ENCODE measurements around the gene STMN1. TPM values are rescaled to one million over a fixed set of nuclear protein-coding genes. Genes with fewer than 3 reads are reported as not detected.

STMN1 gene
- total and polyA plus RNA-seq, 2 of the 8 experiments (the other 6 are each of a cell fraction or from before 2014, with no cell fraction given) = 116 to 564 TPM

GRCh38 chr1:25929016-25929415, 22.8 kb upstream of the STMN1 start:
- Histone ChIP-seq H3K79me2 (ENCODE audit: control insufficient read depth in 1 of 2, insufficient read depth in 2 of 2, low read length in 2 of 2) (no peaks in the 10 kb centered on the region), H3K4ac (replicated peaks; ENCODE audit: insufficient read length, low read depth, low read length) (no peak overlapping the region), H4K5ac (ENCODE audit: insufficient read length, low read depth, low read length) (no peak overlapping the region), H3K27me3 (replicated peaks in 1 of 4; ENCODE audit: control insufficient read depth in 3 of 4, extremely low read depth in 1 of 4, insufficient read depth in 3 of 4, low read length in 3 of 4) (no peaks in the 10 kb centered on the region), H3K9ac (replicated peaks in 1 of 4; ENCODE audit: extremely low read depth in 1 of 4, low read depth in 3 of 4, low read length in 3 of 4) (no peak overlapping the region), H3K36me3 (ENCODE audit: control insufficient read depth in 2 of 4, insufficient read depth in 4 of 4, low read length in 3 of 4) (no peaks in the 10 kb centered on the region), H2BK120ac (replicated peaks; ENCODE audit: low read depth, low read length) (no peak overlapping the region), H4K8ac (ENCODE audit: extremely low read depth, insufficient read depth, low read length) (no peak overlapping the region), H2BK15ac (ENCODE audit: low read length) (no peak overlapping the region), H3K14ac (ENCODE audit: insufficient read length) (no peak overlapping the region), H3K79me1 (ENCODE audit: low read depth, low read length) (no peaks in the 10 kb centered on the region), H3K4me3 (ENCODE audit: extremely low read depth in 1 of 4, insufficient read depth in 2 of 4, low read depth in 3 of 4, low read length in 4 of 4) (no peak overlapping the region), H3K4me2 (ENCODE audit: insufficient read depth in 1 of 2, low read depth in 2 of 2, low read length in 2 of 2) (no peak overlapping the region), H3K23ac (ENCODE audit: insufficient read length) (no peak overlapping the region), H3K56ac (replicated peaks; ENCODE audit: insufficient read length, low read depth, low read length) (no peak overlapping the region), H2BK5ac (ENCODE audit: low read depth, low read length) (no peak overlapping the region), H2AK5ac (ENCODE audit: low read depth, low read length) (no peak overlapping the region), H4K91ac (replicated peaks; ENCODE audit: insufficient read length, low read length) (no peak overlapping the region), H3K9me3 (ENCODE audit: insufficient read depth in 2 of 2, low read depth in 1 of 2, low read length in 1 of 2) (no peaks in the 10 kb centered on the region), H2AFZ (ENCODE audit: low read length) (no peak overlapping the region), H3K18ac (ENCODE audit: extremely low read depth, low read length) (no peak overlapping the region), H2BK20ac (ENCODE audit: low read length) (no peak overlapping the region), H2BK12ac (ENCODE audit: low read depth, low read length) (0 out of 2 replicates have a peak overlapping the region, but pooled peaks have one; percentile 27), H4K20me1 (replicated peaks in 1 of 2; ENCODE audit: control insufficient read depth in 1 of 2, insufficient read depth in 2 of 2, low read length in 2 of 2) (no peaks in the 10 kb centered on the region), H3K4me1 (replicated peaks in 1 of 4; ENCODE audit: control insufficient read depth in 3 of 4, insufficient read depth in 4 of 4, low read length in 3 of 4) (peaks cover 4 to 7% (median 6%) of the 10 kb centered on the region in 4 experiments), H3K27ac (ENCODE audit: low read depth, low read length) (no peak overlapping the region), H3K23me2 (ENCODE audit: low read depth, low read length) (no peaks in the 10 kb centered on the region; the same call in 1 of the 2 replicates)
- CTCF ChIA-PET (ENCODE audit: partially characterized antibody) = interaction anchor here (1.0 to 1.4 kb wide), 3 partner anchors 11 to 101 kb away, joined by 3 to 4 read pairs (median 3); no protein-coding TSS in a partner anchor
- 84% methylated on average over 7 of the region's 7 CpGs; no CpG with 5 or more reads in 1 of the 2 experiments for WGBS, 2 experiments (ENCODE audit: extremely low coverage in 1 of 2, insufficient coverage in 1 of 2, insufficient read length in 1 of 2, insufficient replicate concordance in 2 of 2, low coverage in 1 of 2, low lambda C conversion rate in 2 of 2, missing lambda C conversion rate in 1 of 2)
- POLR2A ChIA-PET (ENCODE audit: partially characterized antibody) = interaction anchor here (1.0 to 1.8 kb wide), 2 partner anchors 30 to 61 kb away, joined by 3 to 6 read pairs; no protein-coding TSS in a partner anchor
- FAIRE-seq (no peak), DNase-seq (ENCODE audit: low read depth in 1 of 2, low spot score in 2 of 2) (no peak)
- no peak for TF ChIP-seq SP4 (IDR thresholded peaks at IDR 0.05; ENCODE audit: low read length)
- TF ChIP-seq, protein P1, sequence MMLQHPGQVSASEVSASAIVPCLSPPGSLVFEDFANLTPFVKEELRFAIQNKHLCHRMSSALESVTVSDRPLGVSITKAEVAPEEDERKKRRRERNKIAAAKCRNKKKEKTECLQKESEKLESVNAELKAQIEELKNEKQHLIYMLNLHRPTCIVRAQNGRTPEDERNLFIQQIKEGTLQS (IDR thresholded peaks at IDR 0.05; ENCODE audit: insufficient read depth, low read depth, low read length) = no peak
- no peak for TF ChIP-seq BRCA1 (IDR thresholded peaks at IDR 0.05; ENCODE audit: low read depth, low read length)

Measured in H1 (cell line).